Amniotic epithelial cell (primary cell): ENCODE measurements around the gene PAM.

Source experiments
- DNase-seq: peaks from one replicate; pipeline ENCODE4 v3.0.0-alpha.2; 2010; ENCODE audit warnings: low read depth

PAM gene

DNA sequence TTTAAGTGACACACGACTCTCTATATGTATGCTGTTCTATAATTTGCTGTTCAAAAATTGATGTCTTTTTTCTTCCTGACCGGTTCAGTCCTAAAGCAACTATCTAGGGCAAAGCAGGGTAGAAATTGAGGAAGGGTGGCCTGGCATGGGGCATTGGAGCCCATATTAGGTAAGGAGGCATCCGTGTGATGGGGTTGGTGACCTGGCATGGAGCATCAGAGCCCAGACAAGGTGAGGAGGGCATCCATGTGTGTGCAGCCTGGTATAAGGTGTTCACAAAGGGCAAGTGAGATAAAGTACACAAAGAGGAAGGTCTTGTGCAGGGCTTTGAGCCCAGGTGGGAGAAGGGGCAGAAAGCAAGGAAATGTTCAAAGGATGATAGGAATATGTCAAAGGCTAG lies 104.9 kb downstream of the PAM start:
- no peak for DNase-seq

DNA sequence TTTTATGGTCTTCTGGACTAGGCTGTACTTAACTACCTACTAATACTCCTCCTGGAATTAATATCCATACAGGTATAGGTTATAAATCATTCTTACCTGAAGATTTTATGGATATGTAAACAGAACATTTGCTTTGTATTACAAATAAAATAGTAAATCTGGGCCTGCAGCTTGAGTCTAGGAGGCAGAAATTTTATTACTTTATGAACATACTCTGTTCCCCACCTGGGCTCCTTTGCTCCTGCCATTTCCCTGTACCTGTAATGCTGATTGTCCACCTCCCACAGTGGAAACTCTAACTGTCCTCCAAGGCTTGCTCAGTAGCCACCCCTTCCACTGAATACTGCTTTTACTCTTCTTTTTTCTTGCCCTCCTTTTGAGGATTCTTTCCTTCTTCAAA lies 108.0 kb downstream of the PAM start:
- DNase-seq = no peak

DNA sequence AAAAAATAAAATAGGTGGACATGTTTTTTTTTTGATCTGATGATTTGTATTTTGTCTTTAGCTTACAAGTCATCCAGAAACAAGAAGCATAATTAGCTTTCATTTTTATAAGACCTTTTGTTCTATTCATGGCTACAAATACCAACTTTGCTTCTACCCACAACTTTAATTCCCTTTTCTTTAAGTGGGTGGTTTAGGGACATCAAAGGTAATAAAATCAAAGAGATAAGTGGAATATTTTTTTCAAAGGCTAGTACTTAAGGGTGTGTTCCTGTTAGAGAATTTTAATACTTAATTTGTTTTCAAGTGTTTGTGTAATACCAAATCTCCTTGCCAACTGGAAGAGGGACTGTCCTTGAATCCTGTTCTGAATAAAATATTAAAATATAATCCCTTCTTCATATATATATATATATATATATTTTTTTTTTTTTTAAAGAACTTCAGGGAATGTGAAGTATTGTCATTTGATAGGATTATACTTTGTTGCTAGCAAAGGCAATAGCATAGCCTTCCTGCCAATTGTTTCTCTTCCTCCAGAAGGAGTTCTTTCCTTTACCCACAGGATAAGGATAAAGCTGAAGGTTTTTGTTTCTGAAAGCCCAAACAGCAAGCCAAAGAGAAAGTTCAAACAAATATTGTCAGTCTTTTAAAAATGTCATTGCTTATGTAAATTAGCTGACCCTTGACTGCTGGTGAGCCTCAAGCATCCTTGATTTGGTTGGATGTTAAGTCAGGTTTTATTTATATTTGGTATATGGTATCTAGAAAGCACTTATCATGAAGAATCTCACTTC lies 108.9 kb downstream of the PAM start:
- no peak for DNase-seq

DNA sequence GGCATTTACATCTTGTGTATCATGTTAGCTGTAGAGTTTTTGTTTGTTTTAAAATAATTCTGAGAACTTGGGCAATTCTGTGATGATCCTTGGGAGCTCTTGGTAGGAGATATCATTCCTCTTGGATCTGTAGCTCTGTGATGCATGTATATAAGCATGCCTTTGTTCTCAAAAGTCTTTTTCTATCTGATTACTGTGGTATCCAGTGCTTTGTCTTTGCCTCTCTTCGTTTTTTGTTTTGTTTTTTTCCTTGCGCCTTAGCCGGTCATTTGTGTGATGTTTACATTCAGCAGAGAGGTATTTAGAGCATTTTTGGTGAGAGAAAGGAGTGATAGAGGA lies 110.0 kb downstream of the PAM start:
- DNase-seq = peak; percentile 48

DNA sequence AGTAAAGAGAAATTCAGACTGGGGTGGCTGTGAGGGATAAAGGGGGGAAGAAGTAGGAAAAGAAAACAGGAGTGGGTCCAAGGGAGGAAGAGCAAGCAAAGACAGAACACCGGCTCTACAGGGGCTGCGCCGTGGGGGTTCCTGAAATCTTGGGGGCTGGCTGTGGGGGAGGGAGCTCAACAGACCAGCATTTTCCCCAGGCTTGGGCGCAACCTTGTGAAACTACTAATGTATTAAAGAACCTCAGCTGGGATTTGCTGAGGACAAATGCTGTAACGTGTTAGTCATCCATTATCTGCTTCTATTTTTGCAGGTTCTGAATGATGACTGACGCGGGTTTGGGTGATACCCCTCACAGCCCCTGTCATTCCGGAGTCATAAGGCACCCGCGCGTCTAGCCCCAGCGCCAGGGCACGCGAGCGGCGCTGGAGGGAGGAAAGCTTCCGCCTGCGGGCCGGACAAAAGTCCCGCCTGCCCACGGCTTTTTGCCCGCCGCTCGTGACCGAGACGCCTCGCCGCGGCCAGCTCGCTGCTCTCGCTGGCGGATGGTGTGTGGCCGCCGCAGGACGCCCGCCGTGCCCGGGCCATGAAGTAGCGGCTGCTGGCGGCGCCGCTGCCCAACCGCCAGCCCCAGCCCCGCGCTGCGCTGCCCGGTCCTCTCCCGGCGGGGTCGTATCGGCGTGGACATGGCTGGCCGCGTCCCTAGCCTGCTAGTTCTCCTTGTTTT lies 110.6 kb downstream of the PAM start:
- DNase-seq = peak; percentile 81

DNA sequence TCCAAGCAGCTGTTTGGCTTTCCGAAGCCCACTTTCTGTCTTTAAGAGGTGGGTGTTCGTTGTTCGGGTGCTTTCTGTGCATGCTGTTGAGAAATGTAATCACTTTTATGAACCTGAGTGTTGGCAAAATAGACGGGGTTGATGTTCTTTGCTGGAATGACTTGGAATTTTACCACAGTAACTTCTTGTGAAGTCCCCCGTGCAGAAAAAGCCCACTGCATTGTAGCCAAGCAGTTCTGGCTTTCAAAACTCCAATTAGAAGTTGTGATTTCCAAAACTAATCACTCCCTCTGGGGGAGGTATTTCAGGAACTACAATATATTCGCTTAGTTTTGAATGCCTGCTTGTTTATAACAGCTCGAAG lies 111.1 kb downstream of the PAM start:
- peak; percentile 28 for DNase-seq

DNA sequence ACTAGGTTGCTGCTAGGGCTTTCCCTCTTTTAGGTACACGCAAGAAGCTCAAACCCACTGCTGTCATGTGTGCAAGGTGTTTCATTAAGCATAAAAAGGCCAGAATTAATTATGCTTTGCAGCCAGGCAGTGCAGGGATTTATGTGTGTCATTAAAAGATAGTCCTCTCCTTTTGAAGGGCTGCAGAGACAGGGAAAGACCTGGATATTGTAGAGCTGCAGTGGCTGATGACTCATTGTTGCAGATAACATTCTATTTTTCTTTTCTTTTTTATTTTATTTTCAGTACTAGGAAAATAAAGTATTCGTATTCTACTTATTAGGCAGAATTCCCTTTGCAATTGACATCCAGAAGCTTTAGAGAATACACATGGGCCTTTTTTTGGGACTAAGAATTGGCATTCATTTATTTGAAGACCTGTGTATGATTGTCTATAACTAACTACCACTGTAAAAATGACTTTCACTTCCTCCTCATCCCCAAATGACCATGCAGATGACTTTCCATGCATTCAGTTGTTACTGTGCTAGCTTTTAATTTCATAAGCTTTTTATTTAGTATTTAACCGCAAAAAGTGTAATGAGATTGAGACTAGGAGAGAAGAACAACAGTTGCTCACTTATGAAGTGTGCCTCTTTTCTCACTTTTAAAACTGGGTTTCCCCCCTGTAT lies 113.0 kb downstream of the PAM start:
- DNase-seq = peak; percentile 47

DNA sequence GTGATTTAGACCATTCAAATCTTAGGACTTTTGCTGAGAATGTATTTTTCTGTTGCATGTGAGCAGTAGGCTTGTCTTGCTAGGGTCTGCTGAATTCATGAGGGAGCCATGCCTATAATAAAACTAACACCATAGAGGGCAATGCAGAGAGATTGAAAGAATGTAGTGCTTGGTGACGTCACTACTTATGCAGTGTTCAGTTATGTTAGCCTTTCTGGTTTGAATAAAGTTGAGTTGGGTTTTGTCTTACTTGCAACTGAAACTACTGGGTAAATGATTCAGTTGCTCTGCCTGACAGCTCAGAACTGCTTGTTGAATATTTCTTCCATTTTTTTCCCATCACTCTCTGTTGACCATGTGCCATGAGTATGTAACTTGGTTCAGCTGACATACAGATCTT lies 114.1 kb downstream of the PAM start:
- no peak for DNase-seq

DNA sequence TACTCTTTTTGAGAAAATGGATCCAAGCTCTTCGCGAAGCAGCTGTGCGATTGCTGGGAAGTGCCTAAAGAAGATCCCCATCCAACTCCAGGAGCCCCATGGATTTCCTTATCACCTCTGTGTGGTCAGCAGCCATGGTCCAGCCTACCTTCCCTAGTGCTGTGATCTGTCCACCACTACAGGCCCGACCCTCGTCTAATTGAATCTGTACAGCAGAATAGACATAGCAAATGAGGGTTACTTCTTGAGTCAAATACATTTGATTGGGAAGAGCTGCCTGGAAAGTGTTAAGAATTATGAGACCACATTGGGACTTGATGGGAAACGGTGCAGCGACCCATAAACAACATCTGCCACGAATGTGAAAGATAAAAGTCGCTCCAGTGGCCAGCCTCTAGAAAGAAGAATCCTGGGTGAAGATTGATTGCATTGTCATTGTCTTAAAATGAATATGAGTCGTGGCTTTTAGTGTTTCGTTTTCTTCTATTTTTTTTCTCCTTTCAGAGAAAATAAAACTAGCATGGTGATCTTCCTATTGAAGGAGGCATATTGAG lies 118.4 kb downstream of the PAM start:
- DNase-seq = no peak

GRCh38 chr5:102874054-102874453 lies 118.9 kb downstream of the PAM start:
- no peak for DNase-seq

- no peak for DNase-seq
Observed at GRCh38 chr5:102875721-102876123, 120.6 kb downstream of the PAM start.

DNA sequence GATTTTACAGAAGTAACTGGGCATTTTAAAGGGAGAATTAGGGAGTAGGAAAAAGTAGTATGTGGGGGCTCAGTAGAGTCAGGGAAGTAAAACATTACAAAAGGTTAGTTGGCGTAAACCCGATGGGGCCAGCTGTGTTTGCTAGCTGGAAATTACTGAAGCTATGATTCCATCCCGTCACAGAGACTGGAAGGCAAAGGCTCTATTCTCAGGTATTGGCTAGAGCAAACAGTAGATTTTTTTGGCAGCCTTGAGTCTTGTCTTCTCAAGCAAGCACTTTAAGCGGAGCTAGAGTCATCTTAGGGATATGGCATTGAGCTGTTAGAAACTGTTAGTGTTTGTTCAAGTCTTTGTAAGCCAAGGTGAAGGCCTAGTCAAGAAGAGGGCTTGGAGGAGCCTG lies 121.5 kb downstream of the PAM start:
- no peak for DNase-seq

DNA sequence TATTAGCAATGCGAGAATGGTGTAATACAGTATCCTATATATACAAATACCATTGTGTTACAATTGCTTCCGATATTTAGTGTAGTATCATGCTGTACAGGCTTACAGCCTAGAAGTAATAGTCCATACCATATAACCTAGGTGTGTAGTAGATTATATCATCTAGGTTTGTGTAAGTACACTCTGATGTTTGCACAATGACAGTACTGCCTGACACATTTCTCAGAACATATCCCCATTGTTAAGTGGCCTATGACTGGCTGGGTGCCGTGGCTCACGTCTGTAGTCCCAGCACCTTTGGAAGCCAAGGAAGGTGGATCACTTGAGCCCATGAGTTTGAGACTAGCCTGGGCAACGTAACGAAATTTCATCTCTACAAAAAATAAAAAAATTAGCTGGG lies 124.6 kb downstream of the PAM start:
- no peak for DNase-seq

DNA sequence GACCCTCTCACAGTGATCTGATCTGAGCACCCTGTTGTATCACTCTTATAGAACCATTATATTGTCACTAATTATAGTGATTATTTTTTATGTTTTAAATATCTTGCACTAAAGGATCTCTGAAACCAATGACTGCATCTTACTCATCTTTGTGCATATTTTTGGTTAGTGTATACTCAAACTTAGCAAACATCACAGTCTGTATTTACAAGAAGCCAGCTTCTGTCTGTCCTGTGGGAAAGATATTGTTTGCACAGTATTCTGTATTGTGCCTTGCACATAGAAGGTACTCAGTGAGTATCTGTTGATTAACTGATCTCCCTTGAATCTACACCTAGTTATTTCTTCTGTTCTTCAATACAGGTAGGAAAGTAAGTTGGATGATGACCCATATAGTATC lies 131.5 kb downstream of the PAM start:
- DNase-seq = no peak

GRCh38 chr5:102888483-102888882 lies 133.4 kb downstream of the PAM start:
- DNase-seq = no peak

DNA sequence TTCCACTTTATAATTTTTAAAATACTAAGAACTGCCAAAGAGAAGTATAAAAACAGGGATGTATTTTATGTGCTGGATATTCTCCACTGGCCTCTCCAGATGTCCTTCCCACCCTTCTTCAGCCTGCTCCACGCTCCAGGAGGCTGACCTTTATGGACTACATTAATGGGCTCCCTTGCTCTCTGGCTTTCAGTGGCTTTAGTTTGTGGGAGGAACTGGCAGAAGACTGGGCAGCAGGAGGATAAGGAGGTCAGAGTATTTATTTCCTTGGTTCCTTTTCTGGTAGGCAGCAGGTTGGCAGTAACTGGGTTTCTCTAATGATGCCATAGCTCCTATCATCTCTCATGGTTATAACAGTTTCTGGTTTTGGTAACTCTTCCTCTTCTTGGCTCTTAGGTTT lies 133.9 kb downstream of the PAM start:
- no peak for DNase-seq

- DNase-seq = no peak
Observed at GRCh38 chr5:102890133-102890532, 135.0 kb downstream of the PAM start.

GRCh38 chr5:102891175-102891574 lies 136.1 kb downstream of the PAM start:
- no peak for DNase-seq

GRCh38 chr5:102893942-102894341 lies 138.8 kb downstream of the PAM start:
- peak; percentile 4 for DNase-seq

DNA sequence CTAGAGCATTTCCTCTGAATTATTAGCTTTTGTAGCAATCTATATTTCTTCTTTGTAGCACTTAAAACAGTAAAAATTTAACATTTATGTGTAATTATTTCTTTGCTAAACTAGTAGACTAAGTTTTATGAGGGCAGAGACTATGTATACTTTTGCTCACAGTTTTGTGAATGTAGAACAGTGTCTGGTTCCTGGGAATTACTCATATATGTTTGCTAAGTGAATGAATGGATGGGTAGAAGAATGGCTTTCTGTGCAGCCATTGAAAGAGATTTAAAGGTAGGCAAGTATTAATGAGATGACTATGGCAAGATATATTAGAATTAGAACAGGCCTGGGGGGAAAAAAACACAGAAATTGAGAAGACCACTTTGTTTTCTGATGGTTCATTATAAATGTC lies 140.1 kb downstream of the PAM start:
- DNase-seq = no peak

DNA sequence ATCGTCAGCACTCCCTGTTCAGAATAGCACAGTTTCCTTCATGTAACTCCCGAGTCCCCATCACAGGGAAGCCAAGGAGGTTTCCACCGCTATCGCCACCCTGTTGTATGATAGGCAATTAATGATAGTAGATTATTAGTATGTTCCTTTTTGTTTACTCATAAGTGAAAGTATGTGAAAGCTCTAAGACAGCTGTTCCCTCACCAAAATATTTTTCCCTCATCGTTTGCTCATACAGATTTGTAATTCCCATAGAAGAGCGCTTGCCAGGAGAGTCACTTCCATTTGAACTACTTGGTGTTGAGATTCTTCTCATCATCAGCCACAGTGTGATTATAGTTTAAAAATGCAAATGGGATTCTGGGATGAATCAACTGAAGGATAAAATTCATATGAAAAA lies 140.9 kb downstream of the PAM start:
- no peak for DNase-seq

- no peak for DNase-seq
Observed at GRCh38 chr5:102901424-102902134, 146.5 kb downstream of the PAM start.

DNA sequence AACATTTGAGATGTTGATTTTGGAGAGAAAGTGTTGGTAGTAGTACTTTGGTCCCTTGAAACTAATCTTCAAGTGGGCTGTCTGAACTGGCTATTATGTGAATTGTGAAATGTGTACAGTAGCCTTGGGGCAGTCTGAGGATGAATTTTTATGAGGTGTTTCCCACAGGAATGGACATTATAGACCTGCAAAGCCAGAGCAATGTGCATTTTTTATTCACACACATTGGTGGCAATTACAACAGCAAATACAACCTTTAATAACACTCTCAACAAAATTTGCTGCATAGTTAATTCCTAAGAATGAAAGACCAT lies 147.0 kb downstream of the PAM start:
- DNase-seq = no peak
